CD4-positive, alpha-beta T cell (primary cell): ENCODE data around the gene MAML2. TPM values are rescaled to one million over a fixed set of nuclear protein-coding genes. Genes with fewer than 3 reads are reported as not detected.

Experiments
- ATAC-seq: fragments of 200-7000 bp; cut with Tn5 transposase; one replicate; pipeline ENCODE4 v1.10.0; 2022; ENCODE audit warnings: mild to moderate bottlenecking; ENCODE audit not compliant: poor library complexity
- CTCF ChIA-PET: fragments of 350-600 bp; sonication (Branson Sonifier 250); formaldehyde crosslinking; loops from one replicate; lab custom pipeline; 2021; ENCODE audit warnings: antibody characterized with exemption, inconsistent platforms; lab: Charles Lee
- POLR2A ChIA-PET: fragments of 350-600 bp; sonication (Branson Sonifier 250); formaldehyde crosslinking; loops from one replicate; lab custom pipeline; 2021; ENCODE audit warnings: antibody characterized with exemption, inconsistent platforms; lab: Charles Lee
- DNase-seq, 14 experiments: peaks; one replicate each; pipeline ENCODE4 v3.0.0-alpha.2; 2013 to 2020; ENCODE audit warnings: mixed read lengths in 2 of 14
- H3K27ac ChIP-seq, 2 donors: one replicate each; pipeline versions ENCODE4 v1.5.1 to v1.7.0; 2013; ENCODE audit warnings: low read length in 2 of 2, low read depth in 1 of 2, mild to moderate bottlenecking in 1 of 2
- H3K27me3 ChIP-seq, 2 experiments: 1 replicate in 1 of 2; 2 replicates in 1 of 2; pipeline versions ENCODE4 v1.6.1 to v1.7.0; 2013; ENCODE audit warnings: low read length in 2 of 2, control low read depth in 1 of 2, mild to moderate bottlenecking in 1 of 2, moderate library complexity in 1 of 2; ENCODE audit not compliant: insufficient read depth in 2 of 2, control insufficient read depth in 1 of 2
- H3K36me3 ChIP-seq: one replicate; pipeline ENCODE4 v1.6.1; 2013; ENCODE audit warnings: low read length, control low read depth; ENCODE audit not compliant: insufficient read depth
- H3K4me1 ChIP-seq: one replicate; pipeline ENCODE4 v1.6.1; 2013; ENCODE audit warnings: low read length, control low read depth; ENCODE audit not compliant: insufficient read depth
- H3K4me3 ChIP-seq: one replicate; pipeline ENCODE4 v1.5.1; 2013; ENCODE audit warnings: mild to moderate bottlenecking, low read length, moderate library complexity
- H3K9me3 ChIP-seq, 2 experiments: 1 replicate in 1 of 2; 2 replicates in 1 of 2; pipeline versions ENCODE4 v1.6.1 to v1.7.0; 2013; ENCODE audit warnings: low read length in 2 of 2, mild to moderate bottlenecking in 2 of 2, control low read depth in 1 of 2, moderate library complexity in 1 of 2; ENCODE audit not compliant: control insufficient read depth in 1 of 2, insufficient read depth in 1 of 2
- H3K27ac Mint-ChIP-seq: one replicate; pipeline ENCODE4 v1.8.0; 2020; ENCODE audit warnings: mixed read lengths
- H3K27me3 Mint-ChIP-seq: one replicate; pipeline ENCODE4 v1.8.0; 2021; ENCODE audit warnings: mixed read lengths
- H3K36me3 Mint-ChIP-seq: one replicate; pipeline ENCODE4 v1.8.0; 2021; ENCODE audit warnings: low read depth, mixed read lengths
- H3K4me1 Mint-ChIP-seq: one replicate; pipeline ENCODE4 v1.8.0; 2021; ENCODE audit warnings: low read depth, mixed read lengths
- H3K4me3 Mint-ChIP-seq: one replicate; pipeline ENCODE4 v1.8.0; 2020; ENCODE audit warnings: mild to moderate bottlenecking, mixed read lengths
- H3K9me3 Mint-ChIP-seq: one replicate; pipeline ENCODE4 v1.8.0; 2020; ENCODE audit warnings: mixed read lengths
- intact Hi-C, 2 experiments: fragments of 100-400 bp; cut with DNase I in 1 of 2; cut with micrococcal nuclease in 1 of 2; formaldehyde crosslinking; loops; one replicate each; pipeline versions ENCODE4 v1.15.1 to v1.9.0; 2023 to 2025; cut with DNase I, micrococcal nuclease
- total RNA-seq, 174 experiments: library from RNA in 2 of 174; stranded (reverse) in 2 of 174; gene quantifications; one replicate each; pipeline ENCODE4 v1.2.3 and lab custom pipeline; 2021 to 2026
- TF ChIP-seq, protein P1 (sequence below): fragments of 200-600 bp; IDR thresholded peaks from one replicate; pipeline ENCODE4 v1.8.0; 2022; ENCODE audit warnings: antibody characterized with exemption, mild to moderate bottlenecking

MAML2 gene
- total RNA-seq, 2 experiments from 2014 or later: 58.8 to 59.8 TPM

DNA sequence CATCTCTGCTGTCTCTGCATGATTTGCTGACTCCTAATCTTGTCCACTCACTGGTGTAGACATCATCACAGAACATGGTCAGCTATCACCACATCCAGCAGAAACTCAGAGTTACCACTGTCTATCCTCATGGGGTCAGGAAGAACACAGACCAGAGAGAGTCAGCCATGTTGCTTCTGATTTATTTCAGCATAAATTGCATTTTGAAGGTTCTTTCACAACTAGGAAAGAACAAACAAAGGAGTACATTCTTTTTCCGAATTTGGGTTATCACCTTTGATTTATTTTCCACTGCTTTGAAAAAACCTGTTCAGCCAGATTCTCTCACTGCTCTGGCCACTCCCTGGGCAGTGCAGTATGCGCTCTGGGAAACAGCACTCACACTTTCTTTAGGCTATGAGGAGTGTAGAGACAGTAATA is 247.1 kb downstream of the MAML2 start:
- ChIA-PET CTCF (interaction anchor here (1.1 to 1.7 kb wide), 4 partner anchors 11 to 247 kb away, joined by 3 to 6 read pairs (median 3); partner anchors contain the start of gene MAML2), POLR2A (no interaction called here)
- Histone ChIP-seq H3K36me3 (peaks cover 21% of the 10 kb centered on the region), H3K4me3 (no peak overlapping the region), H3K27ac (no peak overlapping the region), H3K4me1 (peaks cover 13% of the 10 kb centered on the region), H3K27me3 (no peaks in the 10 kb centered on the region), H3K9me3 (no peaks in the 10 kb centered on the region)
- DNase-seq (no peak), ATAC-seq (no peak)
- H3K27ac Mint-ChIP-seq: peak overlapping the region; percentile 67
- TF ChIP-seq, protein P1, sequence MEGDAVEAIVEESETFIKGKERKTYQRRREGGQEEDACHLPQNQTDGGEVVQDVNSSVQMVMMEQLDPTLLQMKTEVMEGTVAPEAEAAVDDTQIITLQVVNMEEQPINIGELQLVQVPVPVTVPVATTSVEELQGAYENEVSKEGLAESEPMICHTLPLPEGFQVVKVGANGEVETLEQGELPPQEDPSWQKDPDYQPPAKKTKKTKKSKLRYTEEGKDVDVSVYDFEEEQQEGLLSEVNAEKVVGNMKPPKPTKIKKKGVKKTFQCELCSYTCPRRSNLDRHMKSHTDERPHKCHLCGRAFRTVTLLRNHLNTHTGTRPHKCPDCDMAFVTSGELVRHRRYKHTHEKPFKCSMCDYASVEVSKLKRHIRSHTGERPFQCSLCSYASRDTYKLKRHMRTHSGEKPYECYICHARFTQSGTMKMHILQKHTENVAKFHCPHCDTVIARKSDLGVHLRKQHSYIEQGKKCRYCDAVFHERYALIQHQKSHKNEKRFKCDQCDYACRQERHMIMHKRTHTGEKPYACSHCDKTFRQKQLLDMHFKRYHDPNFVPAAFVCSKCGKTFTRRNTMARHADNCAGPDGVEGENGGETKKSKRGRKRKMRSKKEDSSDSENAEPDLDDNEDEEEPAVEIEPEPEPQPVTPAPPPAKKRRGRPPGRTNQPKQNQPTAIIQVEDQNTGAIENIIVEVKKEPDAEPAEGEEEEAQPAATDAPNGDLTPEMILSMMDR: no peak
- no peaks in the 10 kb centered on the region for H3K27me3 Mint-ChIP-seq
- intact Hi-C loops: no loop called here
- peaks cover 80% of the 10 kb centered on the region for H3K4me1 Mint-ChIP-seq
- H3K9me3 Mint-ChIP-seq: no peaks in the 10 kb centered on the region
- no peak overlapping the region for H3K4me3 Mint-ChIP-seq
- peaks cover 52% of the 10 kb centered on the region for H3K36me3 Mint-ChIP-seq

DNA sequence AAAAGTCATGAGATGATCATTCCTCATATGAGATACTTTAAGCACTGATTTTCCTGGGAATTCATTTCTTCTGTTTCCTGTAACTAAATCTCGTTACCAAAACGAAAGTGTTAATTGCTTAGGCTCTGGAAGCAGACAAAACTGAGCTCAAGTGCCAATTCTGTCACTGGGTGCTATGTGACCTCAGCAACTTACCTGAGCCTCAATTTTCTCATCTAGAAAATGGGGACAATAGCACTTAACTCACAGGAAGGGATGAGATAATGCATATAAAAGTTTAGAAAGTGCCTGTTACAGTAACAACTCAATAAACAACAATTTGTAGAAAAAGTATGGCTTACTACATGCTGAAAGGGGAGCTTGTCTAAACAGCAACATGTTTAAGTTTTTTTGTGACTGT is 248.8 kb downstream of the MAML2 start:
- Histone ChIP-seq H3K36me3 (peaks cover 32% of the 10 kb centered on the region), H3K4me1 (peaks cover 13% of the 10 kb centered on the region), H3K27ac (no peak overlapping the region), H3K4me3 (no peak overlapping the region), H3K27me3 (no peaks in the 10 kb centered on the region), H3K9me3 (no peaks in the 10 kb centered on the region)
- CTCF ChIA-PET: interaction anchor here (0.9 to 1.6 kb wide), 2 partner anchors 244 to 249 kb away, joined by 3 to 5 read pairs; partner anchors contain the start of gene MAML2
- no peak for DNase-seq
- TF ChIP-seq, protein P1: no peak
- H3K27me3 Mint-ChIP-seq: no peaks in the 10 kb centered on the region
- no peak for ATAC-seq
- H3K27ac Mint-ChIP-seq: peak overlapping the region; percentile 67
- no peaks in the 10 kb centered on the region for H3K9me3 Mint-ChIP-seq
- no peak overlapping the region for H3K4me3 Mint-ChIP-seq
- POLR2A ChIA-PET: no interaction called here
- intact Hi-C loops: no loop called here
- peaks cover 52% of the 10 kb centered on the region for H3K36me3 Mint-ChIP-seq
- H3K4me1 Mint-ChIP-seq: peaks cover 81% of the 10 kb centered on the region

DNA sequence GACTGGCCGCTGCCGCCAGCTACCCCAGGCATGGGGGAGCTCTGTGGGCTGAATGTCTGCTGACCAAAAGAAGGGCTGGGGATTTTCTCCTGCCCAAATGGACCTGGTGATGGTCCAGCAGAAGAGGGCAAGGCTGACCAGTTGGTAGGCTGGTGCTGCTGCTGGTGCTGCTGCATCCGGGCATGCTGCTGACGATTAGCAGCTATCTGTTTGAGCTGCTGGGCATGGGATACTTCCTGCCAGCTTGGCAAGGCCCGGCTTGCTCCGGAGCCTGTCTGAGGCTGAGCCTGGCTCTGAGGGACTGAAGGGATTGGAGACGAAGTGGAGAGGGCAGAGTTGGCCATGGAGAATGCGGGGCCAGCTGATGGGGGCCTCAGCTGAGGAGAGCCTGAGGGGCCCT is 250.5 kb downstream of the MAML2 start:
- intact Hi-C loops: no loop called here
- no peak for ATAC-seq
- peak overlapping the region; percentile 21 for H3K27ac Mint-ChIP-seq
- DNase-seq: no peak
- Histone ChIP-seq H3K36me3 (peaks cover 33% of the 10 kb centered on the region), H3K27me3 (no peaks in the 10 kb centered on the region), H3K4me1 (peaks cover 13% of the 10 kb centered on the region), H3K9me3 (no peaks in the 10 kb centered on the region), H3K4me3 (no peak overlapping the region), H3K27ac (no peak overlapping the region)
- H3K9me3 Mint-ChIP-seq: no peaks in the 10 kb centered on the region
- H3K36me3 Mint-ChIP-seq: peaks cover 58% of the 10 kb centered on the region
- ChIA-PET CTCF (interaction anchor here (1.3 to 3.8 kb wide), 3 partner anchors 113 to 302 kb away, joined by 4 to 33 read pairs (median 9); partner anchors contain the start of gene MAML2), POLR2A (interaction anchor here (1.2 to 1.3 kb wide), 2 partner anchors 245 to 251 kb away, joined by 4 to 10 read pairs; partner anchors contain the start of gene MAML2)
- no peaks in the 10 kb centered on the region for H3K27me3 Mint-ChIP-seq
- H3K4me1 Mint-ChIP-seq: peaks cover 74% of the 10 kb centered on the region
- TF ChIP-seq, protein P1: no peak
- no peak overlapping the region for H3K4me3 Mint-ChIP-seq
